Fibroblast of skin of scalp (primary cell): ENCODE data around the gene RABGAP1L. TPM values are rescaled to one million over a fixed set of nuclear protein-coding genes. Genes with fewer than 3 reads are reported as not detected.
"Not testable (repeated sequence)": the region's sequence is repeated elsewhere in the genome, so short reads cannot be mapped to it uniquely, and the experiment has no call there.

Experiments used
- DNase-seq: peaks from one replicate; pipeline ENCODE4 v3.0.0-alpha.2; 2013
- polyA plus RNA-seq, 2 experiments: library from polyadenylated mRNA; unstranded; fragments of 120-200 nt; gene quantifications; one replicate each; pipeline ENCODE4 v1.2.1, GENCODE V29; 2013; ENCODE audit not compliant: insufficient read length in 2 of 2

RABGAP1L gene
- polyA plus RNA-seq (2013, experiment 1 of 2; ENCODE audit: insufficient read length), result 13.8 TPM
- 15.3 TPM for polyA plus RNA-seq (2013, experiment 2 of 2; ENCODE audit: insufficient read length)

- DNase-seq, result peak; percentile 96
Measured at GRCh38 chr1:174159252-174160108, at the start of gene RABGAP1L. RABGAP1L (plus strand) TSS chr1:174159520.

- DNase-seq, result no peak
Measured at GRCh38 chr1:174110053-174110452, 49.3 kb upstream of the RABGAP1L start.

- DNase-seq, result no peak
Measured at GRCh38 chr1:174112489-174113162, 46.7 kb upstream of the RABGAP1L start.

GRCh38 chr1:174114106-174114505 lies 45.2 kb upstream of the RABGAP1L start:
- no peak for DNase-seq

- peak; percentile 53 for DNase-seq
Measured at GRCh38 chr1:174114788-174115448, 44.4 kb upstream of the RABGAP1L start.

GRCh38 chr1:174116042-174116441 lies 43.3 kb upstream of the RABGAP1L start:
- no peak for DNase-seq

- no peak for DNase-seq
Measured at GRCh38 chr1:174118751-174119150, 40.6 kb upstream of the RABGAP1L start.

GRCh38 chr1:174122318-174122717 lies 37.0 kb upstream of the RABGAP1L start:
- DNase-seq, result not testable (repeated sequence)

- no peak for DNase-seq
Measured at GRCh38 chr1:174123843-174124242, 35.5 kb upstream of the RABGAP1L start.

GRCh38 chr1:174127176-174127575 lies 32.1 kb upstream of the RABGAP1L start:
- DNase-seq, result not testable (repeated sequence)

GRCh38 chr1:174131032-174131638 lies 28.2 kb upstream of the RABGAP1L start:
- DNase-seq, result no peak

GRCh38 chr1:174134003-174134659 lies 25.2 kb upstream of the RABGAP1L start:
- no peak for DNase-seq

- no peak for DNase-seq
Measured at GRCh38 chr1:174135211-174135610, 24.1 kb upstream of the RABGAP1L start.

GRCh38 chr1:174136714-174137113 lies 22.6 kb upstream of the RABGAP1L start:
- no peak for DNase-seq

GRCh38 chr1:174142836-174143235 lies 16.5 kb upstream of the RABGAP1L start:
- DNase-seq, result no peak

- DNase-seq, result not testable (repeated sequence)
Measured at GRCh38 chr1:174143727-174144396, 15.5 kb upstream of the RABGAP1L start.

GRCh38 chr1:174144397-174144783 lies 14.9 kb upstream of the RABGAP1L start:
- not testable (repeated sequence) for DNase-seq

GRCh38 chr1:174149216-174149615 lies 10.1 kb upstream of the RABGAP1L start:
- DNase-seq, result no peak

- no peak for DNase-seq
Measured at GRCh38 chr1:174150499-174150898, 8.8 kb upstream of the RABGAP1L start.

- DNase-seq, result no peak
Measured at GRCh38 chr1:174152427-174152826, 6.9 kb upstream of the RABGAP1L start.

- DNase-seq, result no peak
Measured at GRCh38 chr1:174153085-174153824, 6.1 kb upstream of the RABGAP1L start.
